Measurements from ENCODE around the gene SPEN.

Gene SPEN

DNA sequence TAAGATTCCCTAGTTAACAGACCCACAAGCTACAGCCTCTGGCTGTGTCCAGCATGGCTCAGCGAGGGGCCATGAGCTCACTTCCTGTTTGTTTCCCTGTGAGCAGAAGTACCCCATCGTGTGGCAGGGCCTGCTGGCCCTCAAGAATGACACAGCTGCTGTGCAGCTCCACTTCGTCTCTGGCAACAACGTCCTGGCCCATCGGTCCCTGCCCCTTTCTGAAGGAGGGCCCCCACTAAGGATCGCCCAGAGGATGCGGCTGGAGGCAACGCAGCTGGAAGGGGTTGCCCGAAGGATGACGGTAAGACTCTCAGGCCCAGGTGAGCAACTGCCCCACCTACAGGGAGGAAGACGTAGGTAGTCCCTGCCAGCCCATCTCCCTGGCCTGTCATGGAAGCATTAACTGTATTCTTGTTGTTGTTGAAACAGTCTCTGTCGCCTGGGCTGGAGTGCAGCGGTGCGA lies 90.2 kb downstream of the SPEN start:
- DNase-seq: peak; percentile 57

DNA sequence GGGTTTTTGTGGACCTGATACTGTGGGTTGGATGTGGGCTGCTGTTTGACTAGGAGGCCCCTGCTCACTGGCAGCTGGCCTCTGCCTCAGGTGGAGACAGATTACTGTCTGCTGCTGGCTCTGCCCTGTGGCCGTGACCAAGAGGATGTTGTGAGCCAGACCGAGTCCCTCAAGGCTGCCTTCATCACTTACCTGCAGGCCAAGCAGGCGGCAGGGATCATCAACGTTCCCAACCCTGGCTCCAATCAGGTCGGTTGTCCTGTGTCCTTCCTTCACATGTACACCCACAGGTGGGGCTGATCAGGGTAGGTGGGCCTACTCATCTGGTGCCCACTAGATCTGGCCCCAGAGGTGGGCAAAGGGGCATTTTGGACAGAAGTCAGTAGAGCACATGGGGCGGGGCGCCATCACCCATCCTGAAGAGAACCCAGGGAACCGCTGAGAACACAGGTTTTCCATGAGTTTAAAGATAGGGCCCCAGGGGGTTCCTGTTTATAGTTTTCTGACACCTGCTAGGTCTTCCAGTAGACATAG lies 91.2 kb downstream of the SPEN start:
- peak; percentile 54 for DNase-seq

DNA sequence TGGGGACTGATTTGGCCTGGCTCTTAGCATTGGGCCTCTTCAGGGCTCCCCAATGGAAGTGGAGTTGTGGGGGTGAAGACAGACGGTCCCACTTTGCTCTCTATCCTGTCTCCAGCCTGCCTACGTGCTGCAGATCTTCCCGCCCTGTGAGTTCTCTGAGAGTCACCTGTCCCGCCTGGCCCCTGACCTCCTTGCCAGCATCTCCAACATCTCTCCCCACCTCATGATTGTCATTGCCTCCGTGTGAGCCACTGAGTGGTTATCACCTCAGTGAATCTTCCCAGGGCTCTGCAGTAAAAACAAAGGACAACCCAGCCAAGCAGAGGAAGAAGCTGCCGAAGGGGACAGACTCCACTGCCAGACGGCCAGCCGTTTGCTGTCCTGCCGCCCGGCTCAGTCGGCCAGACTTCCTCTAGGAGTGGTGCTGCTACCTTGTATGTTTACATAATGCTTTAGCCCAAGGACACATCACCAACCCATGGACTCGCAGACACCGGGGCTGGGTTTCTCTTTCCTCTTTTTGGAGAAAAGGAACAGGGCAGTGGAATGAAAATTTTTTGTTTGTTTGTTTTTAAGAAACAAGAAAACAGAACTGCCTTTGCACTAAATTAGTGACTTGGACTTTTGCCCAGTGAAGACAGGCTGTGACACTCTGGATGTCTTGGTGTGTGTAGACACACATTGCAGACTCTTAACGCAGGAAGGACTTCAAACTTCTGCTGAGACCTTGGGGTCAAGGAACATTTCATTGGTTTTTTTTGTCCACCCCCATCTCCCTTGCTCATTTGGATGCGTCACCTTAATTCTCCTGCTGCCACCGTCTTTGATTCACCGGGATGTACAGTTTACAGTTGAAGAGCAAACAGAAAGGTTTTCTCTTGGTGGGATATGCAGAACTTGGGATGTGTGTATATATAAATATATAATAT lies 91.9 kb downstream of the SPEN start:
- DNase-seq: no peak

- DNase-seq: peak; percentile 50
Measured at GRCh38 chr1:15940110-15941043, 92.9 kb downstream of the SPEN start.

- DNase-seq: peak; percentile 51
Measured at GRCh38 chr1:15941044-15941840, 93.7 kb downstream of the SPEN start.

- peak; percentile 52 for DNase-seq
Measured at GRCh38 chr1:15941899-15942660, 94.6 kb downstream of the SPEN start.

DNA sequence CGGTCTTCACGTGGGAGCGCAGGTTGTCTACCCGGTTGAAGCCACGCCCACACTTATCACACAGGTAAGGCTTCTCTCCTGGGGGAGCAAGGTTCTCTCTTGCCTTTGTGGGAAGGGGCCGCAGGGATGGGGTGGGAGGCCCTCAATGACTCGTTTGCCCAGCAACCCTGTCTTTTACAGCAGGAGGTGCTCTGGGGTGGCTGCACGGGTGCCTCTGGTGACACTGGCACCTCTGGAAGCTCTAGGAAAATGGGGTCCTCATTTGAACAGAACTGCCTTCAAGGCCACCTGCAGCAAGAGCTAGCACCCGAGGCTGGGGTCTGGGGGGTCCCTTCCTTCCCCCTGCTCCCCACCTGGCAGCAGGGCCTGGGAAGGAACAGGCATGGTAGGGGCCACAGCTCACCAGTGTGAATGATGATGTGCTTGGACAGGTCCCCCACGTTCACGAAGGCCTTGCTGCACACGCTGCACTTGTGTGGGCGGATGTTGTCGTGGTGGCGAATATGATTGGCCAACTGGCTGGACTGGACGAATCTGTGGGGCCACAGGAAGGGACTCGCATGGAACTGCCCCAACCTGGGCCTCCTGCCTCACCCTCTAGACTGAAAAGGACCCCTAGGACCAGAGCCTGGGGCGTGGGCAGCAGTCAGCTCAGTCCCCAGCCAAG lies 95.3 kb downstream of the SPEN start:
- DNase-seq: peak; percentile 52

DNA sequence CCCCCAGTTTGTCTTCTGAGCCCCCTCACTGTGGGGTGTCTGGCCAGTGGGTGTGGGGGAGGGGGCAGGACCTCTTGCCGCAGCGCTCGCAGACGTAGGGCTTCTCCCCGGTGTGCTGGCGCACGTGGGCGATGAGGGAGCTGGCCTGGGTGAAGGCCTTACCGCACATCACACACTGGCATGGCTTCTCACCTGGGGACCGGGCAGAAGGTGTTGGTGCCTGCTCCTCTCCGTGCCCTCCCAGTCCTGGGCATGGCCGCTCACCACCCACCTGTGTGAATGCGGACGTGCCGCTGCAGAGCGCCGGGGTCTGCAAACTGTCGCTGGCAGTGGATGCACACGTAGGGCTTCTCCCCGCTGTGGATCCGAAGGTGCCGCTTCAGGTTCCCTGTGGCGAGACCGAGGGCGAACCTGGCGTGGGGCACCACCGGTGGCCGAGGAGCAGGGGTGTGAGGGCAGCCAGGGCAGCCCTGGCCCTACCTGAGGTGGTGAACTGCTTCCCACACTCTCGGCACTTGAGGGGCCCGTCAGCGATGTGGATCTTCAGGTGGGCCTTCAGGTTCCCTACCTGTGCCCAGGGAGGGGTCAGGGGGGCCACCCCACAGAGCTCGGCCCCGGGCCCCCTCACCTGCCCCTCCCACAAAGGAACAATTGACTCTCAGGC lies 96.0 kb downstream of the SPEN start:
- DNase-seq: peak; percentile 50

DNA sequence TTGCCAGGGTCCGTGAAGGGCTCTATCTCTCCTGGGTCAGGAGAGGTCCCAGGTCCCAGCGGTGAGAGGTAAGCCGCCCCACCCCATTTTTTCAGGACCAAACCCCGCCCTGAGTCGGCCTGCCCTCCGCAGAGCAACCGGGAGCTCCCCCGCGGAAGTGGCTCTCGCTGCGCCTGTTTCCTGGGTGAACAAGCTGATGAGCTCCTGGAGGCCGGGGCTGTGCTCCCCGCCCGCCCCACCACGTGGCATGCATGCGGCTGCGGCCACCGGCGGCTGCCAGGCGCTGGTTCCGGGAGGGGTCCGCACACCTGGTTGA lies 96.4 kb downstream of the SPEN start:
- peak; percentile 51 for DNase-seq

- peak; percentile 48 for DNase-seq
Measured at GRCh38 chr1:15944308-15945010, 97.0 kb downstream of the SPEN start.

GRCh38 chr1:15945011-15945831 lies 97.7 kb downstream of the SPEN start:
- peak; percentile 49 for DNase-seq

DNA sequence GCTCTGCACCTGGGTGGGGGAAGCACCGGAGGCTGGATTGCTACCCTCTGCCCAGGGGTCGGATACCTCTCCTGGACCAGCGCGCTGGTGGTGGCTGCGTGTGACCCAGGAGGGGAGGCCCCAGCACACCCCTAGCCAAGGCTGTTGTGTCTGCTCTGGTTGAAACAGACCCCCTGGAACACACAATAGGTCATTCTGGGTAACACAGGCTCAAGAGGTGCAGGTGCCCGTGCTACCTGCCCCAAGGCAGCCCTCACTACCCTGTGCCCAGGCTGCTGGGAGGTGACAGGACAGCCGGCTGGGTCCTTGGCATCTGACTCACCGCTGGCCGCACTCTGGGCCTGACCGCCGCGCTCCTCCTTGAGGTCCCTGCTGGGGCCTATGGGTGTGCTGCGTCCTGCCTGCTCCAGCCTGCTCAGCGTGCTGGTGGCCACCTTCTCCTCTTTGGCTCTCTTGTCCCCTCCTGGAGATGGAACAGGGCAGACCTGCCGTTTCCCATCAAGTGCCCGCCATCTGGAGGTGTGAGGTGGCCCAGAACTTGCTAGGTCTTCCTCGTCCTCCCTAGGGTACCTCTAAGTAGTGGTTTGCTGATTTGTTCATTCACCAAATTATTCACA lies 98.4 kb downstream of the SPEN start:
- DNase-seq: no peak

- peak; percentile 46 for DNase-seq
Measured at GRCh38 chr1:15946571-15947381, 99.3 kb downstream of the SPEN start.

DNA sequence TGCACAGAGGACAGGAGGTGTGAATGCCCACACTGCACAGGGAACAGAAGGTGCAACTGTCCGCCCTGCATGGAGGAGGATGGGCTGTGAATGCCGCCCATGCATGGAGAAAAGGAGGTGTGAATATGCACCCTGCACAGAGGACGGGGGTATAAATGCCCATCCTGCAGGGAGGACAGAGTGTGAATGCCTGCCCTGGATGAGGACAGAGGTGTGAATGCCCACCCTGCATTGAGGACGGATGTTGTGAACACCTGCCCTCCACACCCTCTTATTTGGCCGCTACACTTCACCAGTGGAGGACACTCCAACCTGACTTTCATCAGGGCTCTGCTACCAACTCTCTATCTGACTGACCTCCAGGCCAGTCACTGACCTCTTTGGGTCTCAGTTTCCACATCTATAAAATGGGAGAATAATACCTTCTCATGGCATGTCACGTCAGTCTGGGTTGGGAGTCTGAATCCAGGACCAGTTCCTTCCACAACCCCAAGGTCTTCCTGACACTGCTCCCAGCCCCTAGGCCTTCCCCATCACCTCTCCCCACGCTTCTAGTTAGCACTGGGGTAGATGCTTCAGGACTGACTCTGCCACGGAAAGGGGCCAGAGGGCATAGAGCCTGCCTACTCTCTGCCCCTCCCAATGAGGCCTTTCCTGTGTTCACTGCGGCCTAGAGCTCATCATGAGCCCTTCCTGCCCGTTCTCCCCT lies 100.0 kb downstream of the SPEN start:
- DNase-seq: no peak

GRCh38 chr1:15948091-15948591 lies 100.6 kb downstream of the SPEN start:
- peak; percentile 65 for DNase-seq

GRCh38 chr1:15948595-15949452 lies 101.3 kb downstream of the SPEN start:
- peak; percentile 63 for DNase-seq
